Measurements from ENCODE around the gene MYT1.
"Not testable (repeated sequence)": the region's sequence is repeated elsewhere in the genome, so short reads cannot be mapped to it uniquely, and the experiment has no call there.

MYT1 gene

GRCh38 chr20:64164123-64164836 lies at the start of gene MYT1:
MYT1 (plus strand) TSS chr20:64164452; CDS start chr20:64198862, 34,410 bp downstream.
- no peak for DNase-seq (ENCODE audit: low read depth, low spot score)
- ChIA-PET POLR2A (no interaction called here), CTCF (no interaction called here)
- H3K4me3 ChIP-seq (ENCODE audit: low read depth, low read length): no peak within 1 kb of the TSS
- no peak for TF ChIP-seq CTCF (IDR thresholded peaks at IDR 0.05; ENCODE audit: insufficient read depth, low read length, missing control alignments)

- H3K4me3 ChIP-seq (ENCODE audit: low read depth, low read length): no peak overlapping the region
- ChIA-PET CTCF (interaction anchor here (1.4 to 1.7 kb wide), 4 partner anchors 14 to 77 kb away, joined by 3 to 7 read pairs (median 4); partner anchors contain the start of gene LKAAEAR1), POLR2A (no interaction called here)
- DNase-seq (ENCODE audit: low read depth, low spot score): no peak
- TF ChIP-seq CTCF (IDR thresholded peaks at IDR 0.05; ENCODE audit: insufficient read depth, low read length, missing control alignments): no peak
Observed at GRCh38 chr20:64115171-64115911, 48.9 kb upstream of the MYT1 start.

GRCh38 chr20:64116016-64116415 lies 48.2 kb upstream of the MYT1 start:
- ChIA-PET POLR2A (no interaction called here), CTCF (interaction anchor here (1.5 to 1.7 kb wide), 3 partner anchors 14 to 78 kb away, joined by 3 to 7 read pairs (median 5); partner anchors contain the start of gene LKAAEAR1)
- no peak for TF ChIP-seq CTCF (IDR thresholded peaks at IDR 0.05; ENCODE audit: insufficient read depth, low read length, missing control alignments)
- DNase-seq (ENCODE audit: low read depth, low spot score): no peak
- no peak overlapping the region for H3K4me3 ChIP-seq (ENCODE audit: low read depth, low read length)

GRCh38 chr20:64116541-64117431 lies 47.5 kb upstream of the MYT1 start:
- no peak for DNase-seq (ENCODE audit: low read depth, low spot score)
- ChIA-PET POLR2A (no interaction called here), CTCF (interaction anchor here (1.3 to 1.7 kb wide), 3 partner anchors 33 to 78 kb away, joined by 3 to 5 read pairs (median 3); partner anchors contain the start of gene LKAAEAR1)
- no peak overlapping the region for H3K4me3 ChIP-seq (ENCODE audit: low read depth, low read length)
- TF ChIP-seq CTCF (IDR thresholded peaks at IDR 0.05; ENCODE audit: insufficient read depth, low read length, missing control alignments): no peak

- DNase-seq (ENCODE audit: low read depth, low spot score); H3K4me3 ChIP-seq (ENCODE audit: low read depth, low read length); POLR2A ChIA-PET: not testable (repeated sequence)
- CTCF ChIA-PET: interaction anchor here (1.3 kb wide), 1 partner anchor 64 kb away, joined by 3 read pairs; no protein-coding TSS in a partner anchor
Observed at GRCh38 chr20:64117432-64117777, 46.8 kb upstream of the MYT1 start.

- TF ChIP-seq CTCF (IDR thresholded peaks at IDR 0.05; ENCODE audit: insufficient read depth, low read length, missing control alignments): no peak
- ChIA-PET POLR2A (interaction anchor here (0.7 kb wide), 1 partner anchor 57 kb away, joined by 3 read pairs; no protein-coding TSS in a partner anchor), CTCF (interaction anchor here (1.0 to 4.8 kb wide), 13 partner anchors 10 to 623 kb away, joined by 3 to 69 read pairs (median 6); partner anchors contain the start of genes C20orf204, LKAAEAR1, NPBWR2 and OPRL1)
- no peak overlapping the region for H3K4me3 ChIP-seq (ENCODE audit: low read depth, low read length)
- no peak for DNase-seq (ENCODE audit: low read depth, low spot score)
Observed at GRCh38 chr20:64119301-64119680, 45.0 kb upstream of the MYT1 start.

All from AG04449 (cell line).